IPS DF 6.9 (cell line): ENCODE data around the gene CNST.
"Not testable (repeated sequence)": the region's sequence is repeated elsewhere in the genome, so short reads cannot be mapped to it uniquely, and the experiment has no call there.

Experiments used
- DNase-seq: peaks from one replicate; pipeline ENCODE4 v3.0.0-alpha.2; 2013; ENCODE audit warnings: low read depth, low spot score
- H3K27ac ChIP-seq: one replicate; pipeline ENCODE4 v1.5.1; 2013; ENCODE audit warnings: low read length, control low read depth
- H3K27me3 ChIP-seq: 2 replicates; pipeline ENCODE4 v1.6.1; 2013; ENCODE audit warnings: mild to moderate bottlenecking, low read length; ENCODE audit not compliant: control insufficient read depth, insufficient read depth
- H3K36me3 ChIP-seq: 2 replicates; pipeline ENCODE4 v1.6.1; 2013; ENCODE audit warnings: low read length; ENCODE audit not compliant: control insufficient read depth, insufficient read depth
- H3K4me1 ChIP-seq: 2 replicates; pipeline ENCODE4 v1.6.1; 2013; ENCODE audit warnings: low read length; ENCODE audit not compliant: control insufficient read depth, insufficient read depth
- H3K4me3 ChIP-seq: 2 replicates; pipeline ENCODE4 v1.5.1; 2013; ENCODE audit warnings: mild to moderate bottlenecking, low read length
- H3K9me3 ChIP-seq: 2 replicates; pipeline ENCODE4 v1.6.1; 2013; ENCODE audit warnings: low read length, inconsistent platforms; ENCODE audit not compliant: control insufficient read depth, insufficient read depth
- WGBS: extraction: QIAGEN DNeasy Blood & Tissue Kit; methylation state at CpG from one replicate; pipeline ENCODE4 v1.1.7; 2013; ENCODE audit warnings: mixed read lengths, missing lambda C conversion rate; ENCODE audit not compliant: insufficient read length, insufficient coverage; 5-methylcytosine and 5-hydroxymethylcytosine counted together

CNST gene

GRCh38 chr1:246571309-246571708 lies 5.1 kb downstream of the CNST start:
- not testable (repeated sequence) for H3K9me3 ChIP-seq, DNase-seq, H3K4me1 ChIP-seq, H3K27ac ChIP-seq, H3K4me3 ChIP-seq, H3K27me3 ChIP-seq, H3K36me3 ChIP-seq
- no CpG with 5 or more reads among the region's 4 CpGs for WGBS

DNA sequence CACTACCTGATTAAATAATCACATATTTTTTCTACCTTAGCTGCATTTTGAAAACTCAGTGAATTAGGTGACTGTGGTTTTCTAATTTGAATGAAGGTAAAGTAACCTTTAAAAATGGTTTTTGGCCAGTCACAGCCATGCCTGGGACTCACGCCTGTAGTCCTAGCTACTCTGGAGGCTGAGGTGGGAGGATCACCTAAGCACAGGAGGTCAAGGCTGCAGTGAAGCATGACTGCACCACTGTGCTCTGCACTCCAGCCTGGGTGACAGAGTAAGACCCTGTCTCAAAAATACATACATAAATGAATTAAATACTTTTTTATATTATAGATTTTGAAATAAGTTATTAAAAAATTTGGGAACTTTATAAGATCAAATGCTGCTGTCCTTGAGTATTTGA lies 5.7 kb downstream of the CNST start:
- Histone ChIP-seq H3K4me3 (no peak overlapping the region), H3K27me3 (no peaks in the 10 kb centered on the region), H3K9me3 (no peaks in the 10 kb centered on the region), H3K27ac (no peak overlapping the region), H3K4me1 (no peaks in the 10 kb centered on the region), H3K36me3 (no peaks in the 10 kb centered on the region)
- no CpG with 5 or more reads among the region's 1 CpG for WGBS
- DNase-seq: no peak

GRCh38 chr1:246572785-246573184 lies 6.5 kb downstream of the CNST start:
- no peak overlapping the region for H3K27ac ChIP-seq
- WGBS: no CpG with 5 or more reads among the region's 3 CpGs

DNA sequence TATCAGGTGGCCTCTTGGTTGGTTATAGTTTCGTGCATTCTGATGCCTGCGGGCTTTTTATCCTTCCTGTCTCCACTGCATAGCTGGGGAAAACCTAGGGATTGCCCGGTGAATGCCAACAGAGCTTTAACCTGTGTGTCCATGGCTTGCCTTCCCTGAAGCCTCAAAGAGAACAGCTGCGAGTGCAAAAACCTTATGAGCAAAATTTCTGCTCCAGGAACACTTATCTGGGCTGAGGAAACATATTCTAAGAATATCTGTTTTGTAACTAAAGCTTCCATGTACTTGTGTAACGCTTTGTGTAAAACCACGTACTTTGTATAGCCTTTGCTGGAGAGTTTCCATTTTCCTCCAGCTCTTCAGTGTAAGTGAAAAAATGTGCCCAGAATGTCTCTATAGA lies 7.2 kb downstream of the CNST start:
- Histone ChIP-seq H3K9me3 (no peaks in the 10 kb centered on the region), H3K27me3 (no peaks in the 10 kb centered on the region), H3K27ac (no peak overlapping the region), H3K36me3 (no peaks in the 10 kb centered on the region), H3K4me3 (no peak overlapping the region), H3K4me1 (no peaks in the 10 kb centered on the region)
- no CpG with 5 or more reads among the region's 6 CpGs for WGBS
- no peak for DNase-seq

More at GRCh38 chr1:246572785-246573184, 6.5 kb downstream of the CNST start:
- no peaks in the 10 kb centered on the region for H3K27me3 ChIP-seq
- H3K4me1 ChIP-seq: no peaks in the 10 kb centered on the region
- H3K9me3 ChIP-seq: no peaks in the 10 kb centered on the region
- DNase-seq: no peak
- no peak overlapping the region for H3K4me3 ChIP-seq
- H3K36me3 ChIP-seq: no peaks in the 10 kb centered on the region

GRCh38 chr1:246576709-246577032 lies 10.4 kb downstream of the CNST start:
- Histone ChIP-seq H3K27ac (no peak overlapping the region), H3K36me3 (no peaks in the 10 kb centered on the region), H3K27me3 (no peaks in the 10 kb centered on the region), H3K9me3 (no peaks in the 10 kb centered on the region), H3K4me3 (no peak overlapping the region), H3K4me1 (no peaks in the 10 kb centered on the region)
- WGBS: no CpG with 5 or more reads among the region's 3 CpGs
- no peak for DNase-seq

GRCh38 chr1:246577082-246577719 lies 10.9 kb downstream of the CNST start:
- Histone ChIP-seq H3K27ac (no peak overlapping the region), H3K4me1 (no peaks in the 10 kb centered on the region), H3K36me3 (no peaks in the 10 kb centered on the region; the same call in 1 of the 2 replicates), H3K4me3 (no peak overlapping the region), H3K27me3 (no peaks in the 10 kb centered on the region), H3K9me3 (no peaks in the 10 kb centered on the region)
- DNase-seq: no peak
- WGBS: no CpG with 5 or more reads among the region's 5 CpGs

- Histone ChIP-seq H3K36me3 (no peaks in the 10 kb centered on the region; the same call in 1 of the 2 replicates), H3K27me3 (no peaks in the 10 kb centered on the region), H3K27ac (no peak overlapping the region), H3K9me3 (no peaks in the 10 kb centered on the region), H3K4me1 (no peaks in the 10 kb centered on the region), H3K4me3 (no peak overlapping the region)
- no peak for DNase-seq
- WGBS: no CpG with 5 or more reads among the region's 2 CpGs
These were observed 11.5 kb downstream of the CNST start for GRCh38 chr1:246577720-246578106.

DNA sequence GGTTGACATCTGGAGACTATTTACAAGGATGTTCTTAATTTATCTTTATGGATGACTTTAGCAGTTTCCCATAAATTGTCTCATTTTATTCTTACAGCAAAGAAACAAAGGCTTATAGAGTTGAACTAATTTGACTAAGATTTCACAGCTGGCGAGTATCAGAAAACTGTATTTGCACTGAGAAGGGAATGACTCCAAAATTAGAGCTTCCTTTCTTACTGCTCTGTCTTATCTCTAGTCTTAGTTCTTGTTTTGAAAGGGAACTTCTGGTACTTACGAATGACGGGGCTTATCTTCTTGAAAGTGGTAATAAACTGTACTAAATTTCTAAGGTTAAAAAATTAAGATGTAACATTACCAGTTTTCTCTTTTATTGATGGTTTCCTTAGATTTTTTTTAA lies 13.6 kb downstream of the CNST start:
- H3K4me3 ChIP-seq: no peak overlapping the region
- H3K27ac ChIP-seq: no peak overlapping the region

DNA sequence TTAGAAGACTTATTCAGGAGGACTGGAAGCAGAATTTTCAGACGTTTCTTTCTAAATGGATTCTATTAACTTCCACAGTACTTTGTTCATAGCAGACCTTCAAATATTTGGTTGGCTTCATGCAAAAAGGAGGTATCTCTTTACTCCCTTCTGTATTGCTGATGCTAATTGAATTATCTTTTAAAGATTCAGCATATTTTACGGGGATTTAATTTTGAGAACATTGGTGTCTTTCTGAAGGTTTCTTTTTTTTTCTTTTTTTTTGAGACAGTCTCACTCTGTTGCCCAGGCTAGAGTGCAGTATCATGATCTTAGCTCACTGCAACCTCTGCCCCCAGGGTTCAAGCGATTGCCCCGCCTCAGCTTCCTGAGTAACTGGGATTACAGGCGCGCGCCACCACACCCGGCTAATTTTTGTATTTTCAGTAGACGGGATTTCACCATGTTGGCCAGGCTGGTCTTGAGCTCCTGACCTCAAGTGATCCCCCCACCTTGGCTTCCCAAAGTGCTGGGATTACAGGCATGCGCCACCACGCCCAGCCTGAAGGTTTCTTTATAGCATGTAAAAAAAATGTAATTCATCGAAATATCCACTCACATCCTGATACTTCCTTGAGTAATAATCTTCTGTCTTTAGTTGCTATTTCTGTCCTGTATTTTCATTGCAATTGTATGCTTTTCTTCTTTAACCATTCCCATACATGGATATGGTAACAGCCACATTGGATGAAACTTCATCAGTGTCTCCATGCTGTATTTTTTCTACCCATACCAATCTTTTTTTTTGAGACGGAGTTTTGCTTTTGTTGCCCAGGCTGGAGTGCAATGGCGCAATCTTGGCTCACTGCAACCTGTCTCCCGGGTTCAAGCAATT lies 14.5 kb downstream of the CNST start:
- DNase-seq: no peak
- no peaks in the 10 kb centered on the region for H3K9me3 ChIP-seq
- WGBS: no CpG with 5 or more reads among the region's 15 CpGs
- H3K27me3 ChIP-seq: no peaks in the 10 kb centered on the region
- H3K4me1 ChIP-seq: no peaks in the 10 kb centered on the region
- no peak overlapping the region for H3K4me3 ChIP-seq
- H3K27ac ChIP-seq: no peak overlapping the region
- H3K36me3 ChIP-seq: no peaks in the 10 kb centered on the region; the same call in 1 of the 2 replicates

More for the DNA sequence above, 13.6 kb downstream of the CNST start:
- DNase-seq: no peak
- Histone ChIP-seq H3K36me3 (no peaks in the 10 kb centered on the region; the same call in 1 of the 2 replicates), H3K4me1 (no peaks in the 10 kb centered on the region), H3K27me3 (no peaks in the 10 kb centered on the region), H3K9me3 (no peaks in the 10 kb centered on the region)
- WGBS: no CpG with 5 or more reads among the region's 3 CpGs

DNA sequence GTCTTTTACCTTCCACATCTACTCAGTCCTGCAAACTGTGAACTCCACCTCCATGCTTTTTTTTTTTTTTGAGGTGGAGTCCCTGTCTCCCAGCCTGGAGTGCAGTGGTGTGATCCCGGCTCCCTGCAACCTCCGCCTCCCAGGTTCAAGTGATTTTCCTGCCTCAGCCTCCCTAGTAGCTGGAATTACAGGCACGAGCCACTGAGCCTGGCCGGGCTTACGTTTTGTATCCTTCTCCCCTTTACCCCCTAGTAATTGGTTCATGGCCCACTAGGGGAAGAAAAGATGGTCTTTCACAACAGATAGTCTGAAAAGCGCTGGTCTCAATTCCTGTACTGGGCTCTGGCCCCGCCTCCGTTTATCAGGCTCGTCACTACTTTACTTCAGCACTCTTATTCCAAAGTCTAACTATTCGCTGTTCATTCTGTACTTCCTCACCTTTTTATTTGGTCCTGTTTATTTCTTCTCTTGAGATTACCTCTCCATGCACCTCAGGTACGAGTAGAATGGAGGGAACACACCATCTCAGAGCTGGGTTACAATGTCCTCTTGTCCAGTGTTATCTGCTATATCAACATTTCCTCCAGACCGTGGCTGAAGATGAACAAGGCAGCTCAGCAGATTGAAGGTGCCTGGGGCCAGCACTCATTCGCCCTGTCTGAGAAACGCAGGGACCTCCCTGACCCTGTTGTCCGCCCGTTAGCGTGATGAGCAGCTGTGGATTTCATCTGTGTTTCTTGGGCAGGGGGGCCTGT lies 16.2 kb downstream of the CNST start:
- no peak overlapping the region for H3K27ac ChIP-seq
- no peak for DNase-seq
- H3K27me3 ChIP-seq: no peaks in the 10 kb centered on the region
- no peaks in the 10 kb centered on the region for H3K4me1 ChIP-seq
- no peaks in the 10 kb centered on the region; the same call in 1 of the 2 replicates for H3K36me3 ChIP-seq
- no CpG with 5 or more reads among the region's 17 CpGs for WGBS
- H3K4me3 ChIP-seq: no peak overlapping the region
- H3K9me3 ChIP-seq: no peaks in the 10 kb centered on the region
